WTC11 (cell line): ENCODE data around the gene ICE2. TPM values are rescaled to one million over a fixed set of nuclear protein-coding genes. Genes with fewer than 3 reads are reported as not detected.

Experiments
- ATAC-seq: fragments of 200-7000 bp; cut with Tn5 transposase; 2 replicates; pipeline ENCODE4 v1.10.0; 2021; ENCODE audit warnings: mild to moderate bottlenecking, moderate library complexity
- CTCF ChIA-PET: fragments of 300-600 bp; sonication (Branson Sonifier 250); formaldehyde crosslinking; loops from one replicate; lab custom pipeline; 2021; ENCODE audit warnings: antibody characterized with exemption; lab: Charles Lee
- POLR2A ChIA-PET: fragments of 350-600 bp; sonication (Branson Sonifier 250); formaldehyde crosslinking; loops from one replicate; lab custom pipeline; 2021; ENCODE audit warnings: antibody characterized with exemption; lab: Charles Lee
- DNase-seq: peaks from one replicate; pipeline ENCODE4 v3.0.0; 2021; ENCODE audit warnings: low spot score
- H3K27ac Mint-ChIP-seq: 2 replicates; pipeline ENCODE4 v1.8.0; 2021; ENCODE audit warnings: mixed read lengths
- H3K27me3 Mint-ChIP-seq: 2 replicates; pipeline ENCODE4 v1.8.0; 2021; ENCODE audit warnings: low read depth, mild to moderate bottlenecking, moderate library complexity, mixed read lengths
- H3K36me3 Mint-ChIP-seq: 2 replicates; pipeline ENCODE4 v1.8.0; 2021; ENCODE audit warnings: mixed read lengths
- H3K4me1 Mint-ChIP-seq: 2 replicates; pipeline ENCODE4 v1.8.0; 2022; ENCODE audit warnings: mixed read lengths
- H3K4me3 Mint-ChIP-seq: 2 replicates; pipeline ENCODE4 v1.8.0; 2021; ENCODE audit warnings: mild to moderate bottlenecking, moderate library complexity, mixed read lengths
- H3K9me3 Mint-ChIP-seq: 2 replicates; pipeline ENCODE4 v1.8.0; 2021; ENCODE audit warnings: mixed read lengths
- ATF1 ChIP-seq: sonication (generic); formaldehyde crosslinking; IDR thresholded peaks from 2 replicates; pipeline ENCODE4 v1.8.1; 2023; ENCODE audit warnings: mild to moderate bottlenecking, moderate library complexity, missing genetic modification reagents
- CREM ChIP-seq: sonication (generic); formaldehyde crosslinking; IDR thresholded peaks from 2 replicates; pipeline ENCODE4 v1.8.1; 2022; ENCODE audit warnings: mild to moderate bottlenecking, missing genetic modification reagents, moderate library complexity
- ESRRA ChIP-seq: sonication (generic); formaldehyde crosslinking; IDR thresholded peaks from 2 replicates; pipeline ENCODE4 v1.8.1; 2022; ENCODE audit warnings: mild to moderate bottlenecking, missing genetic modification reagents, borderline replicate concordance
- ETV6 ChIP-seq: sonication (generic); formaldehyde crosslinking; IDR thresholded peaks from 2 replicates; pipeline ENCODE4 v1.8.1; 2022; ENCODE audit warnings: mild to moderate bottlenecking, missing genetic modification reagents
- HMGA2 ChIP-seq: fragments of 250-450 bp; sonication (Bioruptor Pico); IDR thresholded peaks from 2 replicates; pipeline ENCODE4 v1.4.0; 2021; ENCODE audit warnings: mild to moderate bottlenecking, moderate library complexity
- IRF2 ChIP-seq: sonication (generic); formaldehyde crosslinking; IDR thresholded peaks from 2 replicates; pipeline ENCODE4 v1.8.0; 2022; ENCODE audit warnings: low read depth, missing genetic modification reagents, borderline replicate concordance
- JUN ChIP-seq: sonication (generic); formaldehyde crosslinking; IDR thresholded peaks from 2 replicates; pipeline ENCODE4 v1.8.0; 2023; ENCODE audit warnings: mild to moderate bottlenecking, missing genetic modification reagents
- NFATC4 ChIP-seq: fragments of 250-450 bp; sonication (Bioruptor Pico); IDR thresholded peaks from 2 replicates; pipeline ENCODE4 v1.9.0; 2021; ENCODE audit warnings: mild to moderate bottlenecking
- NFE2L1 ChIP-seq: sonication (generic); formaldehyde crosslinking; IDR thresholded peaks from 2 replicates; pipeline ENCODE4 v1.8.1; 2023; ENCODE audit warnings: missing genetic modification reagents
- NFYB ChIP-seq: sonication (generic); formaldehyde crosslinking; conservative IDR thresholded peaks from 2 replicates; pipeline ENCODE4 v1.8.0; 2022; ENCODE audit warnings: low read depth, missing genetic modification reagents
- PRRX2 ChIP-seq: fragments of 250-450 bp; sonication (Bioruptor Pico); IDR thresholded peaks from 2 replicates; pipeline ENCODE4 v1.8.0; 2021; ENCODE audit warnings: mild to moderate bottlenecking
- ZNF263 ChIP-seq: sonication (generic); formaldehyde crosslinking; IDR thresholded peaks from 2 replicates; pipeline ENCODE4 v1.8.1; 2022; ENCODE audit warnings: low read depth, mild to moderate bottlenecking, moderate library complexity, missing genetic modification reagents
- ZNF416 ChIP-seq: fragments of 250-450 bp; sonication (Bioruptor Pico); IDR thresholded peaks from 2 replicates; pipeline ENCODE4 v1.9.0; 2021; ENCODE audit warnings: mild to moderate bottlenecking, inconsistent platforms
- ZNF423 ChIP-seq: fragments of 250-450 bp; sonication (Bioruptor Pico); IDR thresholded peaks from 2 replicates; pipeline ENCODE4 v2.1.2; 2022; ENCODE audit warnings: mild to moderate bottlenecking, moderate library complexity
- total RNA-seq: library from RNA; stranded (reverse); gene quantifications from 3 replicates; pipeline ENCODE4 v1.2.3, GENCODE V29; 2021
- TF ChIP-seq, protein P1 (sequence below): sonication (generic); formaldehyde crosslinking; IDR thresholded peaks from 2 replicates; pipeline ENCODE4 v1.8.1; 2022; ENCODE audit warnings: missing genetic modification reagents, borderline replicate concordance
- TF ChIP-seq, protein P2 (sequence below): sonication (generic); formaldehyde crosslinking; IDR thresholded peaks from 2 replicates; pipeline ENCODE4 v1.8.1; 2023; ENCODE audit warnings: mild to moderate bottlenecking, missing genetic modification reagents
- TF ChIP-seq, protein P3 (sequence below): fragments of 200-600 bp; IDR thresholded peaks from 2 replicates; pipeline ENCODE4 v1.8.0; 2022; ENCODE audit warnings: antibody characterized with exemption
- TF ChIP-seq, protein P4 (sequence below): sonication (generic); formaldehyde crosslinking; IDR thresholded peaks from 2 replicates; pipeline ENCODE4 v1.8.1; 2022; ENCODE audit warnings: low read depth, missing genetic modification reagents, borderline replicate concordance
- TF ChIP-seq, protein P5 (sequence below): fragments of 250-450 bp; sonication (Bioruptor Pico); IDR thresholded peaks from 2 replicates; pipeline ENCODE4 v1.8.0; 2021; ENCODE audit warnings: mild to moderate bottlenecking
- TF ChIP-seq, protein P6 (sequence below): sonication (generic); formaldehyde crosslinking; IDR thresholded peaks from 2 replicates; pipeline ENCODE4 v1.8.0; 2022; ENCODE audit warnings: mild to moderate bottlenecking, missing genetic modification reagents
- TF ChIP-seq, protein P7 (sequence below): sonication (generic); formaldehyde crosslinking; IDR thresholded peaks from 2 replicates; pipeline ENCODE4 v1.8.1; 2023; ENCODE audit warnings: mild to moderate bottlenecking, missing genetic modification reagents, moderate library complexity
- TF ChIP-seq, protein P8 (sequence below): fragments of 250-450 bp; sonication (Bioruptor Pico); IDR thresholded peaks from 2 replicates; pipeline ENCODE4 v1.9.0; 2021; ENCODE audit warnings: mild to moderate bottlenecking, borderline replicate concordance

Gene ICE2
- total RNA-seq, 1 experiment from 2014 or later: 76.9 TPM

DNA sequence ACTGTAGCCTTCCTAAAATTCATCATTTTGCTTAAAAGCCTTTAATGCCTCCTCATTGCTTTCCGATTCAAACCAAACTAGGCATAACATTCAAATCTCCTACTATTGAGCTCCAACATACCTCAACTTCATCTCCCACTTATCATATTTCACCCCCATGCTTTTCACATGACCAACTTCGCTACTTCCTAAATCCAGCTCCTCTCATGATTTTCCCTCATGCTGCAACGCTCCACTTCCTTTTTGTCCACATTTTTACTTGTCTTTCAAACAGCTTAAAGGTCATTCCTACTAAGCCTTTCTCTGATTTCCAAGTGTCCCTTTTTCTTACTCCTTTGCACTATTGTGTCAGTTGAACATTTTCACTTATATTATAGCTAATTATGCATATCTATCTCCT lies 60.8 kb downstream of the ICE2 start:
- H3K36me3 Mint-ChIP-seq: peaks cover 3% of the 10 kb centered on the region; the same call in 1 of the 2 replicates
- no peaks in the 10 kb centered on the region for H3K9me3 Mint-ChIP-seq
- peaks cover 5% of the 10 kb centered on the region for H3K4me1 Mint-ChIP-seq
- ChIA-PET POLR2A (no interaction called here), CTCF (no interaction called here)
- DNase-seq: no peak
- no peak for TF ChIP-seq JUN (CRISPR knock-in tag)
- TF ChIP-seq, protein P1, sequence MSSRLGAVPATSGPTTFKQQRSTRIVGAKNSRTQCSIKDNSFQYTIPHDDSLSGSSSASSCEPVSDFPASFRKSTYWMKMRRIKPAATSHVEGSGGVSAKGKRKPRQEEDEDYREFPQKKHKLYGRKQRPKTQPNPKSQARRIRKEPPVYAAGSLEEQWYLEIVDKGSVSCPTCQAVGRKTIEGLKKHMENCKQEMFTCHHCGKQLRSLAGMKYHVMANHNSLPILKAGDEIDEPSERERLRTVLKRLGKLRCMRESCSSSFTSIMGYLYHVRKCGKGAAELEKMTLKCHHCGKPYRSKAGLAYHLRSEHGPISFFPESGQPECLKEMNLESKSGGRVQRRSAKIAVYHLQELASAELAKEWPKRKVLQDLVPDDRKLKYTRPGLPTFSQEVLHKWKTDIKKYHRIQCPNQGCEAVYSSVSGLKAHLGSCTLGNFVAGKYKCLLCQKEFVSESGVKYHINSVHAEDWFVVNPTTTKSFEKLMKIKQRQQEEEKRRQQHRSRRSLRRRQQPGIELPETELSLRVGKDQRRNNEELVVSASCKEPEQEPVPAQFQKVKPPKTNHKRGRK: no peak
- TF ChIP-seq, protein P2, sequence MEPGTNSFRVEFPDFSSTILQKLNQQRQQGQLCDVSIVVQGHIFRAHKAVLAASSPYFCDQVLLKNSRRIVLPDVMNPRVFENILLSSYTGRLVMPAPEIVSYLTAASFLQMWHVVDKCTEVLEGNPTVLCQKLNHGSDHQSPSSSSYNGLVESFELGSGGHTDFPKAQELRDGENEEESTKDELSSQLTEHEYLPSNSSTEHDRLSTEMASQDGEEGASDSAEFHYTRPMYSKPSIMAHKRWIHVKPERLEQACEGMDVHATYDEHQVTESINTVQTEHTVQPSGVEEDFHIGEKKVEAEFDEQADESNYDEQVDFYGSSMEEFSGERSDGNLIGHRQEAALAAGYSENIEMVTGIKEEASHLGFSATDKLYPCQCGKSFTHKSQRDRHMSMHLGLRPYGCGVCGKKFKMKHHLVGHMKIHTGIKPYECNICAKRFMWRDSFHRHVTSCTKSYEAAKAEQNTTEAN (CRISPR knock-in tag): no peak
- TF ChIP-seq, protein P3, sequence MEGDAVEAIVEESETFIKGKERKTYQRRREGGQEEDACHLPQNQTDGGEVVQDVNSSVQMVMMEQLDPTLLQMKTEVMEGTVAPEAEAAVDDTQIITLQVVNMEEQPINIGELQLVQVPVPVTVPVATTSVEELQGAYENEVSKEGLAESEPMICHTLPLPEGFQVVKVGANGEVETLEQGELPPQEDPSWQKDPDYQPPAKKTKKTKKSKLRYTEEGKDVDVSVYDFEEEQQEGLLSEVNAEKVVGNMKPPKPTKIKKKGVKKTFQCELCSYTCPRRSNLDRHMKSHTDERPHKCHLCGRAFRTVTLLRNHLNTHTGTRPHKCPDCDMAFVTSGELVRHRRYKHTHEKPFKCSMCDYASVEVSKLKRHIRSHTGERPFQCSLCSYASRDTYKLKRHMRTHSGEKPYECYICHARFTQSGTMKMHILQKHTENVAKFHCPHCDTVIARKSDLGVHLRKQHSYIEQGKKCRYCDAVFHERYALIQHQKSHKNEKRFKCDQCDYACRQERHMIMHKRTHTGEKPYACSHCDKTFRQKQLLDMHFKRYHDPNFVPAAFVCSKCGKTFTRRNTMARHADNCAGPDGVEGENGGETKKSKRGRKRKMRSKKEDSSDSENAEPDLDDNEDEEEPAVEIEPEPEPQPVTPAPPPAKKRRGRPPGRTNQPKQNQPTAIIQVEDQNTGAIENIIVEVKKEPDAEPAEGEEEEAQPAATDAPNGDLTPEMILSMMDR: no peak
- TF ChIP-seq, protein P4, sequence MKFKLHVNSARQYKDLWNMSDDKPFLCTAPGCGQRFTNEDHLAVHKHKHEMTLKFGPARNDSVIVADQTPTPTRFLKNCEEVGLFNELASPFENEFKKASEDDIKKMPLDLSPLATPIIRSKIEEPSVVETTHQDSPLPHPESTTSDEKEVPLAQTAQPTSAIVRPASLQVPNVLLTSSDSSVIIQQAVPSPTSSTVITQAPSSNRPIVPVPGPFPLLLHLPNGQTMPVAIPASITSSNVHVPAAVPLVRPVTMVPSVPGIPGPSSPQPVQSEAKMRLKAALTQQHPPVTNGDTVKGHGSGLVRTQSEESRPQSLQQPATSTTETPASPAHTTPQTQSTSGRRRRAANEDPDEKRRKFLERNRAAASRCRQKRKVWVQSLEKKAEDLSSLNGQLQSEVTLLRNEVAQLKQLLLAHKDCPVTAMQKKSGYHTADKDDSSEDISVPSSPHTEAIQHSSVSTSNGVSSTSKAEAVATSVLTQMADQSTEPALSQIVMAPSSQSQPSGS (CRISPR knock-in tag): no peak
- no peak for TF ChIP-seq ATF1 (CRISPR knock-in tag)
- no peak for TF ChIP-seq PRRX2 (CRISPR knock-in tag)
- TF ChIP-seq, protein P5, sequence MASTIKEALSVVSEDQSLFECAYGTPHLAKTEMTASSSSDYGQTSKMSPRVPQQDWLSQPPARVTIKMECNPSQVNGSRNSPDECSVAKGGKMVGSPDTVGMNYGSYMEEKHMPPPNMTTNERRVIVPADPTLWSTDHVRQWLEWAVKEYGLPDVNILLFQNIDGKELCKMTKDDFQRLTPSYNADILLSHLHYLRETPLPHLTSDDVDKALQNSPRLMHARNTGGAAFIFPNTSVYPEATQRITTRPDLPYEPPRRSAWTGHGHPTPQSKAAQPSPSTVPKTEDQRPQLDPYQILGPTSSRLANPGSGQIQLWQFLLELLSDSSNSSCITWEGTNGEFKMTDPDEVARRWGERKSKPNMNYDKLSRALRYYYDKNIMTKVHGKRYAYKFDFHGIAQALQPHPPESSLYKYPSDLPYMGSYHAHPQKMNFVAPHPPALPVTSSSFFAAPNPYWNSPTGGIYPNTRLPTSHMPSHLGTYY: no peak
- TF ChIP-seq, protein P6, sequence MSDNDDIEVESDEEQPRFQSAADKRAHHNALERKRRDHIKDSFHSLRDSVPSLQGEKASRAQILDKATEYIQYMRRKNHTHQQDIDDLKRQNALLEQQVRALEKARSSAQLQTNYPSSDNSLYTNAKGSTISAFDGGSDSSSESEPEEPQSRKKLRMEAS (CRISPR knock-in tag): no peak
- no peak for TF ChIP-seq ZNF263 (CRISPR knock-in tag)
- no peak for TF ChIP-seq ESRRA (CRISPR knock-in tag)
- H3K27me3 Mint-ChIP-seq: no peaks in the 10 kb centered on the region
- ATAC-seq: no peak
- H3K27ac Mint-ChIP-seq: no peak overlapping the region
- H3K4me3 Mint-ChIP-seq: no peak overlapping the region

DNA sequence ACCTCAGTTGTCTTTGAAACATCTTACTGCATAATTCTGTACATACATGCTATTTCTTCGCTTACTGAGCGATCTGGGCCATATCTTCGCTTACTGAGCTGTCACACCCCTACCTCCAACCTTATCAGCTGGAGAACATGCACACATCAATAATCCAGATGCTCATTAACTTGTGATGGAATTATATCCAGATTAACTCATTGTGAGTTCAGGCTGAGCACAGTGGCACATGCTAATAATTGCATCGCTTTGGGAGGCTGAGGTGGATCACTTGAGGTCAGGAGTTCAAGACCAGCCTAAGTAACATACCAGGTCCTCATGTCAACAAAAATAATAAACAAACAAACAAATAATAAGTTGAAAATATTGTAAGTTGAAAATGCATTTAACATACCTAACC lies 61.8 kb downstream of the ICE2 start:
- TF ChIP-seq ZNF416 (CRISPR knock-in tag) (no peak), ZNF423 (CRISPR knock-in tag) (no peak)
- TF ChIP-seq, protein P7, sequence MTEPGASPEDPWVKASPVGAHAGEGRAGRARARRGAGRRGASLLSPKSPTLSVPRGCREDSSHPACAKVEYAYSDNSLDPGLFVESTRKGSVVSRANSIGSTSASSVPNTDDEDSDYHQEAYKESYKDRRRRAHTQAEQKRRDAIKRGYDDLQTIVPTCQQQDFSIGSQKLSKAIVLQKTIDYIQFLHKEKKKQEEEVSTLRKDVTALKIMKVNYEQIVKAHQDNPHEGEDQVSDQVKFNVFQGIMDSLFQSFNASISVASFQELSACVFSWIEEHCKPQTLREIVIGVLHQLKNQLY (CRISPR knock-in tag): no peak
- H3K4me3 Mint-ChIP-seq: no peak overlapping the region
- H3K4me1 Mint-ChIP-seq: peaks cover 7% of the 10 kb centered on the region
- CTCF ChIA-PET: no interaction called here
- H3K9me3 Mint-ChIP-seq: no peaks in the 10 kb centered on the region
- H3K36me3 Mint-ChIP-seq: no peaks in the 10 kb centered on the region; the same call in 1 of the 2 replicates
- H3K27me3 Mint-ChIP-seq: no peaks in the 10 kb centered on the region
- POLR2A ChIA-PET: no interaction called here
- ATAC-seq: no peak
- no peak overlapping the region for H3K27ac Mint-ChIP-seq
- DNase-seq: no peak

DNA sequence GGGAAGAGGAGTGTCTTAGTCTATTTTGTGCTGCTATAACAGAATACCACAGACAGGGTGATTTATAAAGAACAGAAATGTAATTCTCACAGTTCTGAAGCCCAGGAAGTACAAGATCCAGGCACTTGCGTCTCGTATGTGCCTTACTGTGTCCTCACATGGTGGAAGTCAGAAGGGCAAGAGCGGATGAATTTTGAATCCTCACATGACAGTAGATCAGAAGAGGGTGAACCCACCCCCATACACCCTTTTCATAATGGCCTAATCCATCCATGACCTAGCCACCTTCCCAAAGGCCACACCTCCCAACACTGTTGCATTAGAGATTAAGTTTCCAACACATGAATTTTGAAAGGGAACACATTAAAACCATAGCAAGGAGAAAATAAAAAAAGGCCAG lies 62.5 kb downstream of the ICE2 start:
- Mint-ChIP-seq H3K4me3 (no peak overlapping the region), H3K36me3 (no peaks in the 10 kb centered on the region), H3K4me1 (peaks cover 7% of the 10 kb centered on the region), H3K9me3 (no peaks in the 10 kb centered on the region), H3K27ac (no peak overlapping the region), H3K27me3 (no peaks in the 10 kb centered on the region)
- POLR2A ChIA-PET: no interaction called here
- no peak for ATAC-seq
- DNase-seq: no peak
- CTCF ChIA-PET: no interaction called here
- TF ChIP-seq CREM (CRISPR knock-in tag): no peak
- TF ChIP-seq, protein P8, sequence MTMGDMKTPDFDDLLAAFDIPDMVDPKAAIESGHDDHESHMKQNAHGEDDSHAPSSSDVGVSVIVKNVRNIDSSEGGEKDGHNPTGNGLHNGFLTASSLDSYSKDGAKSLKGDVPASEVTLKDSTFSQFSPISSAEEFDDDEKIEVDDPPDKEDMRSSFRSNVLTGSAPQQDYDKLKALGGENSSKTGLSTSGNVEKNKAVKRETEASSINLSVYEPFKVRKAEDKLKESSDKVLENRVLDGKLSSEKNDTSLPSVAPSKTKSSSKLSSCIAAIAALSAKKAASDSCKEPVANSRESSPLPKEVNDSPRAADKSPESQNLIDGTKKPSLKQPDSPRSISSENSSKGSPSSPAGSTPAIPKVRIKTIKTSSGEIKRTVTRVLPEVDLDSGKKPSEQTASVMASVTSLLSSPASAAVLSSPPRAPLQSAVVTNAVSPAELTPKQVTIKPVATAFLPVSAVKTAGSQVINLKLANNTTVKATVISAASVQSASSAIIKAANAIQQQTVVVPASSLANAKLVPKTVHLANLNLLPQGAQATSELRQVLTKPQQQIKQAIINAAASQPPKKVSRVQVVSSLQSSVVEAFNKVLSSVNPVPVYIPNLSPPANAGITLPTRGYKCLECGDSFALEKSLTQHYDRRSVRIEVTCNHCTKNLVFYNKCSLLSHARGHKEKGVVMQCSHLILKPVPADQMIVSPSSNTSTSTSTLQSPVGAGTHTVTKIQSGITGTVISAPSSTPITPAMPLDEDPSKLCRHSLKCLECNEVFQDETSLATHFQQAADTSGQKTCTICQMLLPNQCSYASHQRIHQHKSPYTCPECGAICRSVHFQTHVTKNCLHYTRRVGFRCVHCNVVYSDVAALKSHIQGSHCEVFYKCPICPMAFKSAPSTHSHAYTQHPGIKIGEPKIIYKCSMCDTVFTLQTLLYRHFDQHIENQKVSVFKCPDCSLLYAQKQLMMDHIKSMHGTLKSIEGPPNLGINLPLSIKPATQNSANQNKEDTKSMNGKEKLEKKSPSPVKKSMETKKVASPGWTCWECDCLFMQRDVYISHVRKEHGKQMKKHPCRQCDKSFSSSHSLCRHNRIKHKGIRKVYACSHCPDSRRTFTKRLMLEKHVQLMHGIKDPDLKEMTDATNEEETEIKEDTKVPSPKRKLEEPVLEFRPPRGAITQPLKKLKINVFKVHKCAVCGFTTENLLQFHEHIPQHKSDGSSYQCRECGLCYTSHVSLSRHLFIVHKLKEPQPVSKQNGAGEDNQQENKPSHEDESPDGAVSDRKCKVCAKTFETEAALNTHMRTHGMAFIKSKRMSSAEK (CRISPR knock-in tag): no peak
- no peak for TF ChIP-seq NFATC4 (CRISPR knock-in tag)
- TF ChIP-seq NFE2L1 (CRISPR knock-in tag): no peak
- no peak for TF ChIP-seq HMGA2 (CRISPR knock-in tag)
- no peak for TF ChIP-seq ETV6 (CRISPR knock-in tag)
- TF ChIP-seq NFYB (CRISPR knock-in tag): no peak
- TF ChIP-seq IRF2 (CRISPR knock-in tag): no peak
